SJSA1 (cell line): ENCODE measurements around the gene GSN. TPM values are rescaled to one million over a fixed set of nuclear protein-coding genes. Genes with fewer than 3 reads are reported as not detected.

Experiments
- DNase-seq, 2 experiments: peaks; one replicate each; pipeline ENCODE4 v3.0.0-alpha.2; 2015 to 2020; ENCODE audit warnings: low spot score in 2 of 2, low read depth in 1 of 2
- H3K27ac ChIP-seq: fragments of 250-450 bp; sonication (Bioruptor Pico); 2 replicates; pipeline ENCODE4 v1.5.1; 2020; ENCODE audit warnings: mild to moderate bottlenecking, moderate library complexity
- H3K27me3 ChIP-seq: fragments of 250-450 bp; sonication (Bioruptor Pico); replicated peaks from 2 replicates; pipeline ENCODE4 v1.5.1; 2020; ENCODE audit warnings: mild to moderate bottlenecking, moderate library complexity
- H3K36me3 ChIP-seq: fragments of 250-450 bp; sonication (Bioruptor Pico); 2 replicates; pipeline ENCODE4 v1.5.1; 2020; ENCODE audit warnings: mild to moderate bottlenecking
- H3K4me1 ChIP-seq: fragments of 250-450 bp; sonication (Bioruptor Pico); replicated peaks from 2 replicates; pipeline ENCODE4 v1.6.1; 2021; ENCODE audit warnings: mild to moderate bottlenecking
- H3K4me3 ChIP-seq: fragments of 250-450 bp; sonication (Bioruptor Pico); 2 replicates; pipeline ENCODE4 v1.5.1; 2020; ENCODE audit warnings: mild to moderate bottlenecking
- H3K9me3 ChIP-seq: fragments of 250-450 bp; sonication (Bioruptor Pico); replicated peaks from 2 replicates; pipeline ENCODE4 v1.5.1; 2020; ENCODE audit warnings: mild to moderate bottlenecking
- total RNA-seq: library from RNA; depleted of rRNA; stranded (reverse); fragments of >200 nt; shearing (Covaris generic); gene quantifications from 2 replicates; pipeline ENCODE4 v1.2.3, GENCODE V29; 2014

The GSN gene
- total RNA-seq, 1 experiment from 2014 or later, result 331 TPM

GRCh38 chr9:121234832-121235161 lies 33.2 kb upstream of the GSN start:
- Histone ChIP-seq H3K4me1 (peaks cover 18% of the 10 kb centered on the region), H3K27me3 (no peaks in the 10 kb centered on the region), H3K4me3 (no peak overlapping the region), H3K27ac (peak overlapping the region; percentile 70), H3K9me3 (no peaks in the 10 kb centered on the region), H3K36me3 (0 out of 2 replicates have a peak, but pooled peaks cover 2% of the 10 kb centered on the region)
- DNase-seq, result no peak

- Histone ChIP-seq H3K36me3 (0 out of 2 replicates have a peak, but pooled peaks cover 2% of the 10 kb centered on the region), H3K9me3 (no peaks in the 10 kb centered on the region), H3K27me3 (no peaks in the 10 kb centered on the region), H3K27ac (no peak overlapping the region), H3K4me3 (no peak overlapping the region), H3K4me1 (peaks cover 18% of the 10 kb centered on the region)
- DNase-seq, result no peak
These were observed 32.5 kb upstream of the GSN start for GRCh38 chr9:121235512-121235911.

GRCh38 chr9:121237916-121238315 lies 30.0 kb upstream of the GSN start:
- H3K9me3 ChIP-seq, result no peaks in the 10 kb centered on the region
- H3K27me3 ChIP-seq, result no peaks in the 10 kb centered on the region
- no peak overlapping the region for H3K27ac ChIP-seq
- 0 out of 2 replicates have a peak, but pooled peaks cover 2% of the 10 kb centered on the region for H3K36me3 ChIP-seq
- no peak overlapping the region for H3K4me3 ChIP-seq
- peaks cover 25% of the 10 kb centered on the region for H3K4me1 ChIP-seq
- DNase-seq, result no peak

GRCh38 chr9:121239071-121239470 lies 28.9 kb upstream of the GSN start:
- Histone ChIP-seq H3K27ac (no peak overlapping the region), H3K36me3 (no peaks in the 10 kb centered on the region), H3K9me3 (no peaks in the 10 kb centered on the region), H3K27me3 (no peaks in the 10 kb centered on the region), H3K4me1 (peaks cover 18% of the 10 kb centered on the region), H3K4me3 (no peak overlapping the region)
- DNase-seq, result no peak

- H3K4me1 ChIP-seq, result peaks cover 10% of the 10 kb centered on the region
- no peaks in the 10 kb centered on the region for H3K9me3 ChIP-seq
- H3K27ac ChIP-seq, result no peak overlapping the region
- no peaks in the 10 kb centered on the region for H3K36me3 ChIP-seq
- H3K27me3 ChIP-seq, result no peaks in the 10 kb centered on the region
- DNase-seq, result no peak
- no peak overlapping the region for H3K4me3 ChIP-seq
These were observed 28.1 kb upstream of the GSN start for GRCh38 chr9:121239851-121240250.

- Histone ChIP-seq H3K36me3 (no peaks in the 10 kb centered on the region), H3K27ac (no peak overlapping the region), H3K9me3 (no peaks in the 10 kb centered on the region), H3K4me3 (no peak overlapping the region), H3K27me3 (no peaks in the 10 kb centered on the region), H3K4me1 (peaks cover 7% of the 10 kb centered on the region)
- DNase-seq, result no peak
These were observed 27.4 kb upstream of the GSN start for GRCh38 chr9:121240472-121241135.

- Histone ChIP-seq H3K27me3 (no peaks in the 10 kb centered on the region), H3K9me3 (no peaks in the 10 kb centered on the region), H3K27ac (no peak overlapping the region), H3K4me1 (peaks cover 13% of the 10 kb centered on the region), H3K4me3 (no peak overlapping the region), H3K36me3 (no peaks in the 10 kb centered on the region)
- DNase-seq, result no peak
These were observed 25.6 kb upstream of the GSN start for GRCh38 chr9:121242219-121242958.

GRCh38 chr9:121242959-121243346 lies 25.0 kb upstream of the GSN start:
- DNase-seq, result no peak
- H3K27me3 ChIP-seq, result no peaks in the 10 kb centered on the region
- no peaks in the 10 kb centered on the region for H3K9me3 ChIP-seq
- no peaks in the 10 kb centered on the region for H3K36me3 ChIP-seq
- peaks cover 14% of the 10 kb centered on the region for H3K4me1 ChIP-seq
- H3K4me3 ChIP-seq, result no peak overlapping the region
- H3K27ac ChIP-seq, result no peak overlapping the region

GRCh38 chr9:121246821-121247561 lies 21.0 kb upstream of the GSN start:
- H3K9me3 ChIP-seq, result no peaks in the 10 kb centered on the region
- no peaks in the 10 kb centered on the region for H3K27me3 ChIP-seq
- no peaks in the 10 kb centered on the region for H3K36me3 ChIP-seq
- no peak overlapping the region for H3K4me3 ChIP-seq
- H3K27ac ChIP-seq, result no peak overlapping the region
- H3K4me1 ChIP-seq, result peaks cover 9% of the 10 kb centered on the region
- no peak for DNase-seq

- Histone ChIP-seq H3K36me3 (no peaks in the 10 kb centered on the region), H3K27ac (no peak overlapping the region), H3K9me3 (no peaks in the 10 kb centered on the region), H3K4me1 (peaks cover 7% of the 10 kb centered on the region; the same call in 1 of the 2 replicates), H3K27me3 (no peaks in the 10 kb centered on the region), H3K4me3 (no peak overlapping the region)
- DNase-seq, result no peak
These were observed 18.4 kb upstream of the GSN start for GRCh38 chr9:121249563-121249962.

- H3K4me3 ChIP-seq, result no peak overlapping the region
- no peak for DNase-seq
- no peak overlapping the region for H3K27ac ChIP-seq
- no peaks in the 10 kb centered on the region for H3K9me3 ChIP-seq
- H3K27me3 ChIP-seq, result no peaks in the 10 kb centered on the region
- peaks cover 2% of the 10 kb centered on the region; the same call in 1 of the 2 replicates for H3K4me1 ChIP-seq
- no peaks in the 10 kb centered on the region for H3K36me3 ChIP-seq
These were observed 15.7 kb upstream of the GSN start for GRCh38 chr9:121252104-121252851.

- DNase-seq, result no peak
- Histone ChIP-seq H3K4me1 (no peaks in the 10 kb centered on the region), H3K4me3 (no peak overlapping the region), H3K27ac (no peak overlapping the region), H3K9me3 (no peaks in the 10 kb centered on the region), H3K27me3 (no peaks in the 10 kb centered on the region), H3K36me3 (no peaks in the 10 kb centered on the region)
These were observed 14.8 kb upstream of the GSN start for GRCh38 chr9:121253162-121253561.

- no peak overlapping the region for H3K27ac ChIP-seq
- no peak for DNase-seq
- H3K4me3 ChIP-seq, result no peak overlapping the region
- no peaks in the 10 kb centered on the region for H3K36me3 ChIP-seq
- no peaks in the 10 kb centered on the region for H3K27me3 ChIP-seq
- no peaks in the 10 kb centered on the region for H3K9me3 ChIP-seq
- H3K4me1 ChIP-seq, result no peaks in the 10 kb centered on the region
These were observed 14.0 kb upstream of the GSN start for GRCh38 chr9:121253821-121254501.
